T-cell (primary cell): ENCODE measurements around the gene CD86. TPM values are rescaled to one million over a fixed set of nuclear protein-coding genes. Genes with fewer than 3 reads are reported as not detected.
"Not testable (repeated sequence)": the region's sequence is repeated elsewhere in the genome, so short reads cannot be mapped to it uniquely, and the experiment has no call there.

ENCODE experiments used
- ATAC-seq, 4 experiments: fragments of 200-7000 bp in 3 of 4; fragments of 150-1000 bp in 1 of 4; cut with Tn5 transposase; replicated peaks in 1 of 4; 1 replicate in 3 of 4; 2 replicates in 1 of 4; pipeline ENCODE4 v1.10.0; 2021; ENCODE audit warnings: moderate library complexity in 3 of 4, mild to moderate bottlenecking in 2 of 4, moderate number of reproducible peaks in 1 of 4
- CTCF ChIA-PET, 2 donors: fragments of 300-600 bp; sonication (Branson Sonifier 250); formaldehyde crosslinking; loops; one replicate each; lab custom pipeline; 2022; ENCODE audit warnings: antibody characterized with exemption in 2 of 2; lab: Charles Lee
- POLR2A ChIA-PET, 2 donors: fragments of 300-600 bp; sonication (Branson Sonifier 250); formaldehyde crosslinking; loops; one replicate each; lab custom pipeline; 2022; ENCODE audit warnings: antibody characterized with exemption in 2 of 2; lab: Charles Lee
- DNase-seq, 35 experiments: peaks; one replicate each; pipeline versions ENCODE4 v3.0.0 to v3.0.0-alpha.2; 2013 to 2023
- H3K27ac ChIP-seq: one replicate; pipeline ENCODE4 v1.5.1; 2013; ENCODE audit warnings: low read length
- H3K27me3 ChIP-seq, 2 experiments: replicated peaks in 1 of 2; 1 replicate in 1 of 2; 2 replicates in 1 of 2; pipeline versions ENCODE4 v1.6.1 to v1.7.0; 2013; ENCODE audit warnings: low read length in 1 of 2, mixed read lengths in 1 of 2; ENCODE audit not compliant: control insufficient read depth in 2 of 2, insufficient read depth in 2 of 2; ENCODE audit errors: extremely low read depth in 1 of 2
- H3K36me3 ChIP-seq, 2 donors: 1 replicate in 1 of 2; 2 replicates in 1 of 2; pipeline versions ENCODE4 v1.6.1 to v1.7.0; 2013; ENCODE audit warnings: low read length in 1 of 2; ENCODE audit not compliant: control insufficient read depth in 2 of 2, insufficient read depth in 1 of 2; ENCODE audit errors: extremely low read depth in 1 of 2
- H3K4me1 ChIP-seq, 2 experiments: 1 replicate in 1 of 2; 2 replicates in 1 of 2; pipeline versions ENCODE4 v1.6.1 to v1.7.0; 2013; ENCODE audit warnings: low read length in 2 of 2, mixed read lengths in 1 of 2; ENCODE audit not compliant: insufficient read depth in 2 of 2, control insufficient read depth in 1 of 2; ENCODE audit errors: extremely low read depth in 1 of 2
- H3K4me3 ChIP-seq, 2 donors: 1 replicate in 1 of 2; 2 replicates in 1 of 2; pipeline versions ENCODE4 v1.5.1 to v1.7.0; 2013; ENCODE audit warnings: mild to moderate bottlenecking in 2 of 2, low read length in 1 of 2, moderate library complexity in 1 of 2; ENCODE audit not compliant: control insufficient read depth in 1 of 2; ENCODE audit errors: extremely low read depth in 1 of 2
- H3K9me3 ChIP-seq: 2 replicates; pipeline ENCODE4 v1.7.0; 2013
- H3K27ac Mint-ChIP-seq, 2 donors: one replicate each; pipeline ENCODE4 v1.8.0; 2020 to 2021; ENCODE audit warnings: mild to moderate bottlenecking in 2 of 2, mixed read lengths in 2 of 2
- H3K27me3 Mint-ChIP-seq, 2 donors: one replicate each; pipeline ENCODE4 v1.8.0; 2021 to 2022; ENCODE audit warnings: mixed read lengths in 2 of 2
- H3K36me3 Mint-ChIP-seq: one replicate; pipeline ENCODE4 v1.8.0; 2021; ENCODE audit warnings: mixed read lengths
- H3K4me1 Mint-ChIP-seq, 3 donors: one replicate each; pipeline ENCODE4 v1.8.0; 2020 to 2022; ENCODE audit warnings: mixed read lengths in 3 of 3, mild to moderate bottlenecking in 1 of 3
- H3K4me3 Mint-ChIP-seq, 3 donors: one replicate each; pipeline ENCODE4 v1.8.0; 2020 to 2022; ENCODE audit warnings: mild to moderate bottlenecking in 3 of 3, mixed read lengths in 3 of 3, moderate library complexity in 3 of 3
- H3K9me3 Mint-ChIP-seq, 3 donors: one replicate each; pipeline ENCODE4 v1.8.0; 2020 to 2022; ENCODE audit warnings: mixed read lengths in 3 of 3
- WGBS: methylation state at CpG from one replicate; pipeline ENCODE4 v1.1.5; 2013; ENCODE audit warnings: missing lambda C conversion rate; ENCODE audit not compliant: insufficient coverage; 5-methylcytosine and 5-hydroxymethylcytosine counted together
- total RNA-seq, 35 experiments: library from RNA in 6 of 35; stranded (reverse) in 6 of 35; fragments of 120-200 nt in 1 of 35; gene quantifications; one replicate each; pipeline versions ENCODE4 v1.2.1 to v1.2.4 and lab custom pipeline; 2013 to 2026

The CD86 gene
- total RNA-seq, 5 donors from 2014 or later (not counting 1 experiment from before 2014, with no cell fraction given): 0.23 to 1.2 (median 0.52) TPM; not detected in 1

DNA sequence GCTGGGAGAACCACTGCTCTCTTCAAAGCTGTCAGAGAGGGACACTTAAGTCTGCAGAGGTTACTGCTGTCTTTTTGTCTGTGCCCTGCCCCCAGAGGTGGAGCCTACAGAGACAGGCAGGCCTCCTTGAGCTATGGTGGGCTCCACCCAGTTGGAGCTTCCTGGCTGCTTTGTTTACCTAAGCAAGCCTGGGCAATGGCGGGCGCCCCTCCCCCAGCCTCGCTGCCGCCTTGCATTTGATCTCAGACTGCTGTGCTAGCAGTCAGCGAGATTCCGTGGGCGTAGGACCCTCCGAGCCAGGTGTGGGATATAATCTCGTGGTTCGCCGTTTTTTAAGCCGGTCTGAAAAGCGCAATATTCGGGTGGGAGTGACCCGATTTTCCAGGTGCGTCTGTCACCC lies 7.9 kb upstream of the CD86 start:
- H3K4me1 Mint-ChIP-seq, H3K9me3 Mint-ChIP-seq, H3K4me1 ChIP-seq, DNase-seq, H3K27ac ChIP-seq, H3K27me3 ChIP-seq, H3K27me3 Mint-ChIP-seq, CTCF ChIA-PET, POLR2A ChIA-PET, ATAC-seq, H3K4me3 ChIP-seq, H3K4me3 Mint-ChIP-seq, H3K27ac Mint-ChIP-seq, H3K36me3 Mint-ChIP-seq, H3K9me3 ChIP-seq, H3K36me3 ChIP-seq: not testable (repeated sequence)
- WGBS: no CpG with 5 or more reads among the region's 16 CpGs

DNA sequence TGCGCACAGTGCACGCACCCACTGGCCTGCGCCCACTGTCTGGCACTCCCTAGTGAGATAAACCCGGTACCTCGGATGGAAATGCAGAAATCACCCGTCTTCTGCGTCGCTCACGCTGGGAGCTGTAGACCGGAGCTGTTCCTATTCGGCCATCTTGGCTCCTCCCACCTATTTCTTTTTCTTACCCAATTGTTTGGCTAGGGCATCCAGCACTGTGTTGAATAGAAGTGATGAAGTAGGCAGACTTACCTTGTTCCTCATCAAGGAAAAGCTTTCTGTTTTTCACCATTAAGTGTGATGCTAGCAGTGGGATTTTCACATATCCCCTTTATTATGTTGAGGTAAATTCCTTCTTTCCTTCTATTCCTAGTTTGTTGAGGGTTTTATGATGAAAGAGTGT lies 7.4 kb upstream of the CD86 start:
- POLR2A ChIA-PET, H3K36me3 Mint-ChIP-seq, H3K27me3 ChIP-seq, H3K9me3 ChIP-seq, H3K36me3 ChIP-seq, H3K4me3 ChIP-seq, ATAC-seq, DNase-seq, H3K9me3 Mint-ChIP-seq, H3K27ac ChIP-seq, H3K4me1 ChIP-seq, CTCF ChIA-PET, H3K27me3 Mint-ChIP-seq, H3K4me3 Mint-ChIP-seq, H3K27ac Mint-ChIP-seq, H3K4me1 Mint-ChIP-seq: not testable (repeated sequence)
- WGBS: no CpG with 5 or more reads among the region's 11 CpGs

DNA sequence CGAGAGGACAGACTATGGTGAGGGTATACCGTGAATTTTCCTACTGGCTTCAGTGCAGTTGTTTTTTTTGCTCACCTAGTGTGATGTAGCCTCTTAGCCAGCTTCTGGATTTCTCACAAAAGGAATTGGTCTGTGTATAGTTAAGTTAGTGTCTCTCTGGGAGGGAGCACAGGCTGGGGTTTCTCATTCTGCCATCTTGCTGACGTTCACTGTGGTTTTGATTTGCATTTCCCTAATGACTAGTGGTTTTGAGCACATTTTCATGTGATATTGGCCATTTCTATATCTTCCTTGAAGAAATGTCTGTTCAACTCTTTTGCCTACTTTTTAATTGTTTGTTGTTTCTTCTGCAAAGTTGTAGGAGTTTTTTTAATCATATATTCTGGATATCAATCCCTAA lies 2.2 kb upstream of the CD86 start:
- CTCF ChIA-PET: no interaction called here
- H3K4me1 Mint-ChIP-seq: no peaks in the 10 kb centered on the region
- peaks cover 14 to 21% of the 10 kb centered on the region in 2 donors for H3K27me3 Mint-ChIP-seq
- H3K27ac ChIP-seq: no peak overlapping the region
- POLR2A ChIA-PET: no interaction called here
- H3K27me3 ChIP-seq: no peaks in the 10 kb centered on the region
- no peaks in the 10 kb centered on the region for H3K36me3 ChIP-seq
- no peaks in the 10 kb centered on the region for H3K4me1 ChIP-seq
- H3K9me3 Mint-ChIP-seq: peaks cover 0 to 2% (median 0%) of the 10 kb centered on the region in 3 donors
- DNase-seq (no peak), ATAC-seq (no peak)
- WGBS: no CpG with 5 or more reads among the region's 3 CpGs
- H3K9me3 ChIP-seq: no peaks in the 10 kb centered on the region
- no peaks in the 10 kb centered on the region for H3K36me3 Mint-ChIP-seq
- H3K4me3 Mint-ChIP-seq: no peak overlapping the region
- H3K4me3 ChIP-seq: no peak overlapping the region
- no peak overlapping the region for H3K27ac Mint-ChIP-seq

DNA sequence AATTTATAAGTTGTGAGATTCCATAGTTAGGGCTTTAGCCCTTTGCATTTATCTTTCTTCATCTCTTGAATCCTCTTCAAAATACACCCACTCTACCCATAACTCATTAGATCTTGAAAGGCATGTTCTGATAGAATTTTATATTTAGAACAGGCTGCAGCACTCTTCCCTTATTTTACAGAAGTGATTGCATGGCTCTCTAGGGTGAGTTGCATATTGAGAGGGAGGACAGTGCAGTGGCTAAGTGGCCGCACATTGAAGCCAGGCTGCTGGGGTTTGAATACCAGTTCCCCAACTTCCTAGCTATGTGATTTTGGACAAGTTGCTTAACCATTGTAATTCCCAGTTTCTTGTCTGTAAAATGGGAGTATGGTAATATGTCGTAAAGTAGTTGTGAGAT lies 2.5 kb downstream of the CD86 start:
- no peak overlapping the region for H3K4me3 ChIP-seq
- Mint-ChIP-seq H3K27ac (no peak overlapping the region), H3K36me3 (no peaks in the 10 kb centered on the region), H3K4me3 (no peak overlapping the region), H3K9me3 (peaks cover 0 to 4% (median 0%) of the 10 kb centered on the region in 3 donors), H3K27me3 (peaks cover 25 to 27% of the 10 kb centered on the region in 2 donors), H3K4me1 (no peaks in the 10 kb centered on the region)
- no peaks in the 10 kb centered on the region for H3K4me1 ChIP-seq
- ATAC-seq (no peak), DNase-seq (no peak)
- peaks cover 0 to 4% of the 10 kb centered on the region in 2 experiments for H3K27me3 ChIP-seq
- ChIA-PET POLR2A (no interaction called here), CTCF (no interaction called here)
- no peaks in the 10 kb centered on the region for H3K9me3 ChIP-seq
- no peak overlapping the region for H3K27ac ChIP-seq
- no peaks in the 10 kb centered on the region for H3K36me3 ChIP-seq
- WGBS: no CpG with 5 or more reads among the region's 2 CpGs

DNA sequence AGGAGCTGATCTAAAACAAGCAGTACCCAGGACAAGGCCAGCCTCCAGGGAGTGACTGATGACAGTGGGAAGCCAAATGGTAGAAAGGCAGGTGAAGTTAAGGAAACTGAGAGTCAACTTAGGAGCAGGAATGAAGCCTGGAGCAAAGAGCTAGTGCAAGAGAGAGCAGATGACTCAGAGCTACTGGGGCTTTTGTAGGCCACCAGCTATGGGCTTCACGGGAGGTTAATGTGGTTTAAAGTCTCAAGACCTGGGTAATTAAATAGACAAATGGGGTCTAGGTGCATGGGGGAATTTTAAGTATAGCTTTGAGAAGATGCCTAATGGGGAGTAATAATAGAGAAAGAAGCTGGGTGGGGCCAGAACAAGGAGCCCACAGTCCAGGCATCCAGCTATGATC lies 3.1 kb downstream of the CD86 start:
- DNase-seq: no peak
- no peak overlapping the region for H3K4me3 Mint-ChIP-seq
- no peak for ATAC-seq
- no peak overlapping the region for H3K27ac ChIP-seq
- H3K27me3 Mint-ChIP-seq: peaks cover 22 to 25% of the 10 kb centered on the region in 2 donors
- peaks cover 0 to 4% (median 0%) of the 10 kb centered on the region in 3 donors for H3K9me3 Mint-ChIP-seq
- H3K4me3 ChIP-seq: no peak overlapping the region
- no peaks in the 10 kb centered on the region for H3K36me3 Mint-ChIP-seq
- peaks cover 0 to 4% of the 10 kb centered on the region in 2 experiments for H3K27me3 ChIP-seq
- no peaks in the 10 kb centered on the region for H3K4me1 ChIP-seq
- H3K36me3 ChIP-seq: no peaks in the 10 kb centered on the region
- no peaks in the 10 kb centered on the region for H3K9me3 ChIP-seq
- ChIA-PET POLR2A (no interaction called here), CTCF (no interaction called here)
- no peaks in the 10 kb centered on the region for H3K4me1 Mint-ChIP-seq
- H3K27ac Mint-ChIP-seq: no peak overlapping the region
- 38% methylated on average over 1 of the region's 1 CpG for WGBS

DNA sequence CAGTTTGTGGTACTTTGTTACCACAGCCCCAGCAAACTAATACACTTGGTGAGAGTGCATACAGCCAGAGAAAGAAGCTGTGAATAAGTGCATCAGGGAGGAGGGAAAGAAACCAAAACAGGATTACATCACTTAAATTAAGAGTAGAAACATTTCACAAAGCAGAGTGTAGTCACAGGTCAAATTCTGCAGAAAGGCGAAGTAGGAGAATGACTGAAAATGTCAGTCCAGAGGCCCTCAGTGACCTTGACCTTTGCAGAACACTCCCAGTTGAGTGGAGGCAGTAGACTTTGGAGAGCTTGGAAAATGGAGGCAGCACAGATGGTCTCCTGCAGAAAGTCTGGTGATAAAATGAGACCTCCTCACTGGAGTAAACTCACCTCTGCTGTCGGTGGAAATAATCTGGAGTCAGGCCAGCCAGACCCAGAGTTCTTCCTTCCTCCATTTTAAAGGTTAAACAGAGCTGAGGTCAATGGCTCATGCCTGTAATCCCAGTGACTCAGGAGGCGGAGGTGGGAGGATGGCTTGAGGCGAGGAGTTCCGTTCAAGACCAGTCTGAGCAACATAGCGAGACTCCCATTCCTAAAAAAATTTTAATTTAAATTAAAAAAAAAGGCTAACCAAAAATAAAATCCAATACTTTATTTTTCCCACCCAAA lies 5.0 kb downstream of the CD86 start:
- no peak for DNase-seq

More for the DNA sequence above, 5.0 kb downstream of the CD86 start:
- no peaks in the 10 kb centered on the region for H3K36me3 ChIP-seq
- ChIA-PET POLR2A (no interaction called here), CTCF (no interaction called here)
- Mint-ChIP-seq H3K27ac (no peak overlapping the region), H3K36me3 (no peaks in the 10 kb centered on the region), H3K4me3 (no peak overlapping the region), H3K27me3 (peaks cover 16 to 19% of the 10 kb centered on the region in 2 donors), H3K9me3 (peaks cover 0 to 4% (median 0%) of the 10 kb centered on the region in 3 donors), H3K4me1 (no peaks in the 10 kb centered on the region)
- no peak overlapping the region for H3K27ac ChIP-seq
- H3K27me3 ChIP-seq: peaks cover 0 to 4% of the 10 kb centered on the region in 2 experiments
- no peaks in the 10 kb centered on the region for H3K9me3 ChIP-seq
- H3K4me3 ChIP-seq: no peak overlapping the region
- 78% methylated on average over 1 of the region's 6 CpGs for WGBS
- ATAC-seq: no peak
- H3K4me1 ChIP-seq: no peaks in the 10 kb centered on the region
